GM19455 (cell line): ENCODE results near the gene ABCA10.
A peak's percentile ranks its signal among the peaks of the same experiment; 100 is the strongest.
"Not testable (repeated sequence)": the region's sequence is repeated elsewhere in the genome, so short reads cannot be mapped to it uniquely, and the experiment has no call there.

ENCODE experiments used
- ATAC-seq: cut with Tn5 transposase; IDR thresholded peaks from one replicate; pipeline ENCODE4 v1.9.1; 2021; ENCODE audit not compliant: unreplicated experiment

Gene ABCA10

GRCh38 chr17:69231521-69231920, 2.9 kb upstream of the ABCA10 start:
- ATAC-seq = no peak

- ATAC-seq = no peak
These were observed 2.3 kb upstream of the ABCA10 start for GRCh38 chr17:69230939-69231338.

DNA sequence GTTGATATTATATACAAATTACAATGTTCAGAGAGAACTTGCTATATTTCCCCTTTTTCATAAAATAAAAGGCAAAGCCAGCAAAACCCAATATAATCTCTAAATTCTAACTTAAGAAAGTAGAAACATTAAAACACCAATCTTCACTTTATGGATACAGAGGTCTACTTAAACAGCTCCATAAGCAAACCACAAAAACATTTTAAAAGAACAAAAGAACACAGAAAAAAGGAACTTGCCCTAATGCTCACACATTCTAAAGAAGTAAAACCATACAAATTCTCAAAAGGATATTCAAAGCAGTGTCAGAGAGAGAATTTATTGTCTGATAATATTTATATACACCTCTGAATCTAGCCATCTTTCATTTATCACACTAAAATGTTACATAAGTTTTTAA, 606 bp downstream of the ABCA10 start:
- ATAC-seq = no peak

DNA sequence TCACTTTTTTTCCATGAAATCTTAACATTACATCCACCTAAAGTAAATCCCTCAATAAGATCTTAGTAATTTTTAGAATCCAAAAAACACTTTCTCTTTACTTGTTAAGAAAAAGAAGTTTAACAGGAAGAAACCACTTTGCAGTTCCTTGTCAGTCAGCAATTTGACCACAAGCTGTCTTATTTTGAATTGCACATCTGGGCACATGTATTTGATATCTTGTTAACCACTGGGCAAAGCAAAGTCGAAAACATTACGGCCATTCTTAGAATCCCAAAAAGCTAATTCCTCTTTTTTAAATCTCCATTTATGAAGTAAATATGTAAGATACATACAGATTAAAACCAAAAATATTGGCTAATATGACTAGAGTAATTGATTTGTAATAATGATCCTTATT, 1.1 kb downstream of the ABCA10 start:
- ATAC-seq = no peak

GRCh38 chr17:69223809-69224208, 4.8 kb downstream of the ABCA10 start:
- peak; percentile 96 for ATAC-seq

- no peak for ATAC-seq
These were observed 5.8 kb downstream of the ABCA10 start for GRCh38 chr17:69222707-69223258.

GRCh38 chr17:69220098-69220497, 8.5 kb downstream of the ABCA10 start:
- no peak for ATAC-seq

GRCh38 chr17:69218986-69219385, 9.6 kb downstream of the ABCA10 start:
- no peak for ATAC-seq

- no peak for ATAC-seq
These were observed 15.4 kb downstream of the ABCA10 start for GRCh38 chr17:69213059-69213813.

- no peak for ATAC-seq
These were observed 20.0 kb downstream of the ABCA10 start for GRCh38 chr17:69208640-69209039.

GRCh38 chr17:69207151-69207550, 21.5 kb downstream of the ABCA10 start:
- ATAC-seq = no peak

DNA sequence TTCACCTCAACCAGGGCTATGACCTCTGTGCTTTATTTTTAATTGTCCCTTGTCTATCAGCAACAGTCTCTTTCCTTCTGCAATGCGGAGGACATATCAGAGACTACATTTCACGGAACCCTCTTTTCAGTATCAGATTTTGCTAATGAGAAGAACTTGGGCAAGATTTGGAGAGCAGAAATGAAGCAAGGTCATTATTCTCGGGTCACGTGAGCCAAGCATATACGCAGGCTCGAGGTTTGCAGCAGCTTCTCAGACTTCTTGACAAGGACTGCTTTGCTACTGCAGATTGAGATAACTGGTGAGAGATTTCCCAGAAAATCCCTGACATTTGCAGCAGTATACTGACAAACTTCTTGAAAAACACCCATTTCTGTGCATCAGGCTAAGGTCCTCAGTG, 30.4 kb downstream of the ABCA10 start:
- ATAC-seq = no peak

GRCh38 chr17:69196105-69196653, 32.4 kb downstream of the ABCA10 start:
- not testable (repeated sequence) for ATAC-seq

GRCh38 chr17:69192754-69193153, 35.9 kb downstream of the ABCA10 start:
- no peak for ATAC-seq

- no peak for ATAC-seq
These were observed 39.8 kb downstream of the ABCA10 start for GRCh38 chr17:69188796-69189195.

DNA sequence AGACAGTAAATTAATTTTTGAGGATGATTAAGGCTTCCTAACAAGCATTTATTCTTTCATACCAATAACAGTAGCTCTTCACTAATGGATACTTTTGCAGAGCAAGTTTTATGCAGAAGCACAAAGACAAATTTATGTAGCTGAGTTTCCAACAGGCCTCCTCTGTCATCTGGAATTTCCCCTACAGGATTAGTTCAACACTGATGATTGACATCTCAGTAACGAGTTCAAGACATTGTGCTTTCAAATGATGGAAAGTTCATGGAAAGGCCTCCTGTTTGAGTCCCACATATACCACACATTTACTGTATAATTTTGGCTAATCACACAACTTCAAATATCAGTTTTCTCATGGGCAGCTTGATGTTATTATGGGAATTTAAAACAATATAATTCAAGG, 40.6 kb downstream of the ABCA10 start:
- ATAC-seq = no peak

- ATAC-seq = no peak
These were observed 41.3 kb downstream of the ABCA10 start for GRCh38 chr17:69187294-69187693.

DNA sequence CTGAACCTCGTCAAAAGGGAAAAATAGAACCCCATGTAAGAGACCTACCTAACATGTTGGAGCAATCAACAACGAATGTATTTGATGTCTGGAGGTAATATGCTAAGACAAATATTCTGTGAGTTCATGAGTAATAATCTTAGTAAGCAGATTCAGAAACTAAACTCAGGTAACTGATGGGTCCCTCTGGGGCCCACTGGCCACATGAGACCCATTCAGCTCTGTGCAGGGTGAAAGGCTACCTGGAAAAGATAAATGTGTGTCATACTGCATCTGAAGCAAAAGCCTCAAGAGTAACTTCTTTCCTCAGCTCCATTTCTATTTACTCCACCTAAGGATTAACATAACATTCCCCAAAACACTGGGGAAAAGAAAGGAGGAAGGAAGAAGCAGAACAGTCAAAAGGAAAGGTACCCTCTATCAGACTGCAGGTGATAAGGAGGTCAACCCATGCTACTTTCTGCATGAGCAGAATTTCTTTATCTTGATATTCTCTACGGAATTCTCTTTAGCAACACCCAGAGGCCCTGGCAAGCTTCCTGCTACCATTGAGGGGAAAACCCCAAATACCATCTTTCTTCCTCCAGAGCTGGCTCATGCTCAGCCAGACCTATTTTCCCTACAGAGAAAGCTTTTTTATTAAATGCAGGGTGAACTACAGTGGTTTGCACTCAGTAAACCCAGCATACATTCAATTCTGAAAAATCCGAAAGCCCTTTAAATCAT, 49.2 kb downstream of the ABCA10 start:
- no peak for ATAC-seq

GRCh38 chr17:69176457-69176795, 52.2 kb downstream of the ABCA10 start:
- no peak for ATAC-seq

DNA sequence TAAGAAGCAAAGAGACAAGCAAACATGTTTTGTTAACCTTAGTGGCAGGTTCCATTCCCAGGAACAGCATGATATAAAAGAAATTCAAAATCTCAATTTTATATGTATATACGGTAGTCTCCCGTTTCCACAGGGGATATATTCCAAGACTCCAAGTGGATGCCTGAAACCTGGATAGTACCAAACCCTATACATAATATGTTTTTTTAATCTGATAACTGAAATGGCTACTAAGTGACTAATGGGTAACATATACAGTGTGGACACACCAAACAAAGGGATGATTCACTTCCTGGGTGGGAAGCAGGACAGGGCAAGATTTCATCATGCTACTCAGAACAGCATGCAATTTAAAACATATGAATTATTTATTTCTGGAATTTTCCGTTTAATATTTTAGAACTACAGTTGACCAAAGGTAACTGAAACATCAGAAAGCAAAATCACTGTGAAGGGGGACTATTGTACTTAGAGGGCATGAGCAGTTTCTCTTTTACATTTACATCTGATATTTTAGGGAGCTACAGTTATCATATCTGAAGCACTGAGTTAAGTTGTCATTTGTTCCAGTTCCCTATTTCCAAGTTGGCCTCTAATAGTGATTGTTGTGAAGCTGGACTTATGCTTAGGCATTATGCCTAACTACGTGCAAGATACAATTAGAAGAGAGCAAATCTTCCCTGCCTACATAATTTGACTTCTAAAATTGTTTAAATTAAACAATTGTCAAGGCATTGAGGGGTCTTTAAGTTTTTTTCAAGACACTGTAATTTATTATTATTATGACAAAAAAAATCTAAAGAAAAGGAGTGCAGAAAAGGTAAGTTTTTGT, 52.8 kb downstream of the ABCA10 start:
- ATAC-seq = no peak

DNA sequence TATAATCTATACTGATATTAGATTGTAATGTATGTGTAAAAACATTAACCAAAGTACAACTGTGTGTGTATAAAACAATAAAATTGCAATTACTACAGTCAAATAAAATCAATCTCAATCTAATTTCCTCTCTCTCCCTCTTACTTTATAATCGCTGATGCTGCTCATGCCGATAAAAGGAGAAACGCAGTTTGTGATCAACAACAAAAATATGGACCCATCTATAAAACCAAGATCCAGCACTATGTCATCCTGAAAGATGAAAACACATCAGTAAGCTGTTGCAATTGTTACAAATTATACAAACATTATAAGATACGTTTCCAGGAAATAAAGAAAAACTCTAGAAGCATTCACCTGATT, 53.4 kb downstream of the ABCA10 start:
- no peak for ATAC-seq
